SK-N-MC (cell line): ENCODE measurements around the gene SPAG4.

Source experiments
- DNase-seq: peaks from one replicate; pipeline ENCODE4 v3.0.0-alpha.2; 2011; ENCODE audit warnings: low read depth, low spot score
- H3K27ac ChIP-seq: fragments of 200-600 bp; sonication (generic); 2 replicates; pipeline ENCODE4 v1.5.1; 2016; ENCODE audit warnings: mixed run types
- H3K36me3 ChIP-seq: fragments of 200-600 bp; sonication (generic); 2 replicates; pipeline ENCODE4 v1.6.1; 2017; ENCODE audit warnings: antibody characterized with exemption, low read length, mixed read lengths; ENCODE audit not compliant: insufficient read depth
- H3K4me3 ChIP-seq: fragments of 200-600 bp; sonication (generic); 2 replicates; pipeline ENCODE4 v1.5.1; 2016
- H3K9ac ChIP-seq: fragments of 200-600 bp; sonication (generic); 2 replicates; pipeline ENCODE4 v1.8.0; 2017; ENCODE audit warnings: mixed run types, mixed read lengths; ENCODE audit not compliant: insufficient read length
- H3K9me3 ChIP-seq: fragments of 200-600 bp; sonication (generic); 2 replicates; pipeline ENCODE4 v1.6.1; 2017; ENCODE audit warnings: low read depth, mild to moderate bottlenecking, antibody characterized with exemption, low read length, moderate library complexity, mixed read lengths
- EZH2 ChIP-seq: fragments of 200-600 bp; sonication (generic); IDR thresholded peaks from one replicate; pipeline ENCODE4 v1.6.1; 2017; ENCODE audit warnings: antibody characterized with exemption
- FOXP2 ChIP-seq: optimal IDR thresholded peaks from 2 replicates; pipeline ENCODE3; 2011; ENCODE audit warnings: mild to moderate bottlenecking, moderate library complexity; ENCODE audit not compliant: insufficient read depth; ENCODE audit errors: extremely low read length, control extremely low read depth
- POLR2AphosphoS5 ChIP-seq: IDR thresholded peaks from 2 replicates; pipeline ENCODE4 v1.6.1; 2012; ENCODE audit warnings: mild to moderate bottlenecking, low read depth, low read length, borderline replicate concordance

SPAG4 gene

DNA sequence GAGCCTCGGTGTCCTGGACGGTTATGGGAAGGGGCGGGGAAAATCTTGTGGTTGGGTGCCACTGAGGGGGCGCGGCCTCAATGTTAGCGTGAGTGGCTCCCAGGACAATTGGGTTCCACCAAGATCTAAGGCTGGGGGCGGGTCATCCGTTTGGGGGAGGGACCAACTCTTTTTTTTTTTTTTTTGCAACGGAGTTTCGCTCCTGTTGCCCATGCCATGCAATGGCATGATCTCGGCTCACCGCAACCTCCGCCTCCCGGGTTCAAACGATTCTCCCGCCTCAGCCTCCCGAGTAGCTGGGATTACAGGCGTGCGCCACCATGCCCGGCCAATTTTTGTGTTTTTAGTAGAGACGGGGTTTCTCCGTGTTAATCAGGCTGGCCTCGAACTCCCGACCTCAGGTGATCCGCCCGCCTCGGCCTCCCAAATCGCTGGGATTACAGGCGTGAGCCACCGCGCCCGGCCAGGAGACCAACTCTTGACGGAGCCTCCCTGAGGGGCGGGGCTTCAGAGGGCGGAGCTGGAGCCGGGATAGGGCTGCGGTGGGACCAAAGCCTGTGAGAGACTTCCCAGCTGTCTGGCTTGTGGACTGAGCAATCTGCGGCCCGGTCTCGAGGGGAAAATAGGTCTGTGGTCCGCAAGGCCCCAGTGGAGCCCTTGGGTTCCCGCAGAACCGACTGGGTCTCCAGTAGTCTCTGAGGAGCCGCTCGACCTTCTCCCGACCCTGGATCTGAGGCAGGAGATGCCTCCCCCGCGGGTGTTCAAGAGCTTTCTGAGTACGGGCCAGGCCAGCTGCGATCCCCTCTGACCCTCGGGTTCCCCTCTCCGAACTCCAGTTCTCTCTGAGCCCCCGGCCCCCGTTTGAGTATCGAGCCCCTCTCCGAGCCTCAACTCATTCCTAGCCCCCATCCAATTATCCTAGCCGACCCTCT is 1.1 kb downstream of the SPAG4 start:
- Histone ChIP-seq H3K4me3 (peak overlapping the region; percentile 74), H3K9ac (no peak overlapping the region), H3K27ac (peak overlapping the region; percentile 57; the same call in 1 of the 2 replicates), H3K36me3 (no peaks in the 10 kb centered on the region), H3K9me3 (no peaks in the 10 kb centered on the region)
- TF ChIP-seq EZH2 (no peak), POLR2AphosphoS5 (0 out of 2 replicates have a peak, but pooled peaks have one; percentile 26)
- peak; percentile 99 for DNase-seq

GRCh38 chr20:35617397-35618262 is 2.0 kb downstream of the SPAG4 start:
- Histone ChIP-seq H3K9ac (no peak overlapping the region), H3K27ac (no peak overlapping the region), H3K4me3 (peak overlapping the region; percentile 86), H3K9me3 (no peaks in the 10 kb centered on the region), H3K36me3 (no peaks in the 10 kb centered on the region)
- DNase-seq: no peak
- TF ChIP-seq FOXP2: no peak
- no peak for TF ChIP-seq POLR2AphosphoS5
- TF ChIP-seq EZH2: no peak

DNA sequence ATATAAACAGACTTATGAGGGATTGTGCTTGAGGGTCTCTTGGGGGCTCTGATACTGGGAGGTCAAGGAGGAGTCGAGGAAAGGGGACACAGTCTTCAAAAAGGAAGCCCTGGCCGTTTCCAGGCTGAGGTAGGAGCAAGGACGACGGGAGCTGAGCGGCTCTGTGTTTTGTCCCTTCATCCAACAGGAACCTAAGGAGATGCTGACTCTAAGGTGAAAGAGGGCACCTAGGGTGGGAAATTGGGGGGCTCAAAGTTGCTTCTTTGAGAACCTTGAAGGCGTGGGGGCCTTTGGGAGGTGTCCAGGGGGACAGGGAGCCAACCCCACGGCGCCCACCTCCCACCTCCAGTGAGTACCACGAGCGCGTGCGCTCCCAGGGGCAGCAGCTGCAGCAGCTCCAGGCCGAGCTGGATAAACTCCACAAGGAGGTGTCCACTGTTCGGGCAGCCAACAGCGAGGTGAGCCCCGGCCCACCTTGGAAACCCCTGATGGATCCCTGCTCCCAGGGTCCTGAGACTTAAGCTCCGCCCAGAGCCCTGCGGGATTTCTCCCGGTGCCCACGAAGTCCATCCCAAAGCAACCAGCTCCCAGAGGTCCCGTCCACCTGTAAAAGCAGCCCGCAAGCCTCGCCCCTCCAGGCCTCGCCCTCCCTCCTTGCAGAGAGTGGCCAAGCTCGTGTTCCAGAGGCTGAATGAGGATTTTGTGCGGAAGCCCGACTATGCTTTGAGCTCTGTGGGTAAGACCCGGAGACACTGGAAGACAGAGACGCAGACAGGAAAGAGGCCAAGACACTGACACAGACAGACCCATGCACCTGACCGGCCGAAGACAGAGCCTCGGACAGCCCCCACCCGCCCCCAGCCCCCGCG is 2.9 kb downstream of the SPAG4 start:
- Histone ChIP-seq H3K4me3 (peak overlapping the region; percentile 86), H3K27ac (no peak overlapping the region), H3K9me3 (no peaks in the 10 kb centered on the region), H3K9ac (peak overlapping the region; percentile 32), H3K36me3 (no peaks in the 10 kb centered on the region)
- DNase-seq: no peak
- TF ChIP-seq POLR2AphosphoS5: no peak
- no peak for TF ChIP-seq FOXP2
- TF ChIP-seq EZH2: no peak

GRCh38 chr20:35619196-35620095 is 3.8 kb downstream of the SPAG4 start:
- H3K27ac ChIP-seq: no peak overlapping the region; the same call in 1 of the 2 replicates
- no peaks in the 10 kb centered on the region; the same call in 1 of the 2 replicates for H3K36me3 ChIP-seq
- DNase-seq: peak; percentile 20
- no peak overlapping the region for H3K9ac ChIP-seq
- H3K4me3 ChIP-seq: peak overlapping the region; percentile 86
- no peaks in the 10 kb centered on the region for H3K9me3 ChIP-seq
- TF ChIP-seq EZH2 (no peak), POLR2AphosphoS5 (no peak; the same call in 1 of the 2 replicates), FOXP2 (no peak)

DNA sequence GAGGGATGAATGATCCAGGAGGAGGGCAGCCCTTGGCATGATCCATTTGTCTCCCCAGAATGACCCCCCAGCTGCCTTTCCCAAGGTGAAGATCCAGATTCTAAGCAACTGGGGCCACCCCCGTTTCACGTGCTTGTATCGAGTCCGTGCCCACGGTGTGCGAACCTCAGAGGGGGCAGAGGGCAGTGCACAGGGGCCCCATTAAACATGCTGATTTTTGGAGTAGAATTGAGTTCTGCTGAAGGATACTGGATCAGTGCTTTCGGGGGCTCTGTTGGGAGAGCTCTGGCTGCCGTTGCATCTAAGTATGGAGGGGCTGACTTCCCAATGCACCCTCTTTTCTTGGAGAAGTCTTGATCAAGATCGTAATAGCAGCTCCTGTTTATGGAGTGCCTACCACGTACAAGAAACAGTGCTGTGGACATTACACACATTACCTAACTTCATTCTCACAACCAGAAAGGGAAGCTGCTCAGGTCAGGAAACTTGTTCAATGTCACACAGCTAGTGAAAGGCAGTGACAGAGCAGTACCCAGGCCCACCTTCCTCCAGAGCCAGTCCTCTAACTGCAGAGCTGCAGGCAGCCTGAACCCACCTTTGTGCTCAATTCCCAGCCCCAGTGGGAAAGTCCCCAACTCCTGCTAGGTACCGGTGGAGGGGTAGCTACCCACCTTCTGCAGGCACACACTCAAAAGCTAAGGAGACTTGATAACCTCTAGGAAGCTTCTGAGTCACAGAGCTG is 5.4 kb downstream of the SPAG4 start:
- Histone ChIP-seq H3K27ac (no peak overlapping the region), H3K9ac (no peak overlapping the region), H3K9me3 (no peaks in the 10 kb centered on the region), H3K36me3 (peaks cover 11% of the 10 kb centered on the region), H3K4me3 (no peak overlapping the region)
- no peak for DNase-seq
- TF ChIP-seq POLR2AphosphoS5: no peak
- no peak for TF ChIP-seq FOXP2
- TF ChIP-seq EZH2: no peak

- Histone ChIP-seq H3K36me3 (peaks cover 17% of the 10 kb centered on the region), H3K27ac (no peak overlapping the region)
- TF ChIP-seq POLR2AphosphoS5 (no peak), EZH2 (no peak), FOXP2 (no peak)
Observed at GRCh38 chr20:35621560-35621946, 5.9 kb downstream of the SPAG4 start.

More at GRCh38 chr20:35621560-35621946, 5.9 kb downstream of the SPAG4 start:
- Histone ChIP-seq H3K9ac (no peak overlapping the region), H3K9me3 (no peaks in the 10 kb centered on the region), H3K4me3 (no peak overlapping the region)
- DNase-seq: no peak
